H1 (cell line): Measurements from ENCODE around the gene LRIG2.

Source experiments
- CEBPB ChIP-seq: IDR thresholded peaks from 2 replicates; pipeline ENCODE4 v1.6.1; 2012; ENCODE audit warnings: low read depth, low read length
- CTCF ChIP-seq, 3 experiments: IDR thresholded peaks; 1 replicate in 2 of 3; 2 replicates in 1 of 3; pipeline versions ENCODE4 v1.5.1 to v1.6.1; 2011; ENCODE audit warnings: low read length in 3 of 3, mild to moderate bottlenecking in 3 of 3, inconsistent platforms in 2 of 3, low read depth in 1 of 3, moderate library complexity in 1 of 3; ENCODE audit not compliant: insufficient read depth in 1 of 3; ENCODE audit errors: control extremely low read depth in 1 of 3
- NRF1 ChIP-seq: IDR thresholded peaks from 2 replicates; pipeline ENCODE4 v1.6.1; 2011; ENCODE audit warnings: mild to moderate bottlenecking, low read depth, low read length, improper control_type of control experiment
- POLR2A ChIP-seq, 2 experiments: IDR thresholded peaks; 1 replicate in 1 of 2; 2 replicates in 1 of 2; pipeline ENCODE4 v1.6.1; 2011; ENCODE audit warnings: low read depth in 2 of 2, low read length in 2 of 2, mild to moderate bottlenecking in 2 of 2; ENCODE audit errors: control extremely low read depth in 1 of 2
- POLR2AphosphoS5 ChIP-seq: IDR thresholded peaks from 2 replicates; pipeline ENCODE4 v1.6.1; 2011; ENCODE audit warnings: low read depth, low read length
- RAD21 ChIP-seq, 2 experiments: IDR thresholded peaks in 1 of 2; conservative IDR thresholded peaks in 1 of 2; 2 replicates each; pipeline ENCODE4 v1.6.1; 2011; ENCODE audit warnings: low read depth in 2 of 2, low read length in 2 of 2, improper control_type of control experiment in 1 of 2, inconsistent platforms in 1 of 2, mild to moderate bottlenecking in 1 of 2, moderate library complexity in 1 of 2
- RBBP5 ChIP-seq: IDR thresholded peaks from 2 replicates; pipeline ENCODE4 v1.7.1; 2012; ENCODE audit warnings: low read depth, mild to moderate bottlenecking, inconsistent platforms, low read length, moderate library complexity, borderline replicate concordance
- SIN3A ChIP-seq, 2 experiments: IDR thresholded peaks in 1 of 2; conservative IDR thresholded peaks in 1 of 2; 2 replicates each; pipeline ENCODE4 v1.6.1; 2011 to 2012; ENCODE audit warnings: low read length in 2 of 2, improper control_type of control experiment in 1 of 2, low read depth in 1 of 2, mild to moderate bottlenecking in 1 of 2

GRCh38 chr1:113141650-113142473 lies 68.9 kb downstream of the LRIG2 start:
- TF ChIP-seq RAD21 (IDR thresholded peaks at IDR 0.05 in 1 of 2, conservative IDR thresholded peaks at IDR 0.05 in 1 of 2; ENCODE audit: low read depth in 2 of 2, low read length in 2 of 2) (no peak), CTCF (IDR thresholded peaks at IDR 0.05; ENCODE audit: control extremely low read depth in 1 of 3, insufficient read depth in 1 of 3, low read depth in 1 of 3, low read length in 3 of 3) (no peak), SIN3A (conservative IDR thresholded peaks at IDR 0.05 in 1 of 2, IDR thresholded peaks at IDR 0.05 in 1 of 2; ENCODE audit: low read depth in 1 of 2, low read length in 2 of 2) (no peak), NRF1 (no peak), POLR2A (IDR thresholded peaks at IDR 0.05; ENCODE audit: control extremely low read depth in 1 of 2, low read depth in 2 of 2, low read length in 2 of 2) (no peak), POLR2AphosphoS5 (no peak), CEBPB (no peak), RBBP5 (no peak)
